H1 (cell line): Measurements from ENCODE around the gene FRMD4A. TPM values are rescaled to one million over a fixed set of nuclear protein-coding genes. Genes with fewer than 3 reads are reported as not detected.

Experiments
- CTCF ChIA-PET: fragments of 300-600 bp; sonication (Branson Sonifier 250); formaldehyde crosslinking; loops from one replicate; lab custom pipeline; 2021; ENCODE audit not compliant: partially characterized antibody; lab: Charles Lee
- POLR2A ChIA-PET: fragments of 300-600 bp; sonication (Branson Sonifier 250); formaldehyde crosslinking; loops from one replicate; lab custom pipeline; 2021; ENCODE audit warnings: inconsistent platforms; ENCODE audit not compliant: partially characterized antibody; lab: Charles Lee
- DNase-seq, 2 experiments: peaks; one replicate each; pipeline versions ENCODE4 v3.0.0 to v3.0.0-alpha.2; 2010 to 2022; ENCODE audit warnings: low spot score in 2 of 2, low read depth in 1 of 2, mixed read lengths in 1 of 2
- FAIRE-seq: peaks from 2 replicates; lab custom pipeline; 2011; peaks lifted over from hg19 to GRCh38; lab: Jason Lieb, UNC
- H2AFZ ChIP-seq: 2 replicates; pipeline ENCODE4 v1.8.1; 2012; ENCODE audit warnings: low read length, inconsistent platforms
- H2AK5ac ChIP-seq: 2 replicates; pipeline ENCODE4 v1.6.1; 2013; ENCODE audit warnings: low read depth, low read length
- H2BK120ac ChIP-seq: replicated peaks from 2 replicates; pipeline ENCODE3; 2013; ENCODE audit warnings: low read depth, low read length, inconsistent platforms
- H2BK12ac ChIP-seq: 2 replicates; pipeline ENCODE4 v1.6.1; 2013; ENCODE audit warnings: low read depth, low read length
- H2BK15ac ChIP-seq: 2 replicates; pipeline ENCODE4 v1.6.1; 2013; ENCODE audit warnings: low read length
- H2BK20ac ChIP-seq: 2 replicates; pipeline ENCODE4 v1.6.1; 2013; ENCODE audit warnings: low read length
- H2BK5ac ChIP-seq: 2 replicates; pipeline ENCODE4 v1.6.1; 2013; ENCODE audit warnings: low read depth, low read length
- H3K14ac ChIP-seq: 2 replicates; pipeline ENCODE4 v1.6.1; 2013; ENCODE audit warnings: inconsistent platforms; ENCODE audit not compliant: insufficient read length
- H3K18ac ChIP-seq: 2 replicates; pipeline ENCODE4 v1.6.1; 2013; ENCODE audit warnings: low read length; ENCODE audit errors: extremely low read depth
- H3K23ac ChIP-seq: 2 replicates; pipeline ENCODE4 v1.6.1; 2013; ENCODE audit warnings: inconsistent platforms; ENCODE audit not compliant: insufficient read length
- H3K23me2 ChIP-seq: 2 replicates; pipeline ENCODE4 v1.6.1; 2013; ENCODE audit warnings: low read depth, low read length
- H3K27ac ChIP-seq: 2 replicates; pipeline ENCODE4 v1.6.1; 2011; ENCODE audit warnings: low read depth, low read length, inconsistent platforms
- H3K27me3 ChIP-seq, 4 experiments: replicated peaks in 1 of 4; 1 replicate in 1 of 4; 2 replicates in 3 of 4; pipeline versions ENCODE4 v1.6.1 to v1.8.1; 2011 to 2013; ENCODE audit warnings: low read length in 3 of 4, mild to moderate bottlenecking in 3 of 4, inconsistent platforms in 2 of 4, mixed read lengths in 2 of 4, moderate library complexity in 1 of 4; ENCODE audit not compliant: control insufficient read depth in 3 of 4, insufficient read depth in 3 of 4; ENCODE audit errors: extremely low read depth in 1 of 4
- H3K36me3 ChIP-seq, 4 experiments: 2 replicates each; pipeline versions ENCODE4 v1.6.1 to v1.8.1; 2011 to 2013; ENCODE audit warnings: mild to moderate bottlenecking in 4 of 4, low read length in 3 of 4, moderate library complexity in 2 of 4, control low read depth in 1 of 4, inconsistent platforms in 1 of 4; ENCODE audit not compliant: insufficient read depth in 4 of 4, control insufficient read depth in 2 of 4
- H3K4ac ChIP-seq: replicated peaks from 2 replicates; pipeline ENCODE3; 2013; ENCODE audit warnings: low read length, low read depth, mixed read lengths, inconsistent platforms; ENCODE audit not compliant: insufficient read length
- H3K4me1 ChIP-seq, 4 experiments: replicated peaks in 1 of 4; 1 replicate in 1 of 4; 2 replicates in 3 of 4; pipeline versions ENCODE4 v1.6.1 to v1.8.1; 2011 to 2013; ENCODE audit warnings: low read length in 3 of 4, inconsistent platforms in 2 of 4, mixed read lengths in 1 of 4; ENCODE audit not compliant: insufficient read depth in 4 of 4, control insufficient read depth in 3 of 4
- H3K4me2 ChIP-seq, 2 experiments: 2 replicates each; pipeline versions ENCODE4 v1.6.1 to v1.8.1; 2011 to 2013; ENCODE audit warnings: low read depth in 2 of 2, low read length in 2 of 2, control low read depth in 1 of 2, inconsistent platforms in 1 of 2, mild to moderate bottlenecking in 1 of 2; ENCODE audit not compliant: insufficient read depth in 1 of 2
- H3K4me3 ChIP-seq, 4 experiments: fragments of 200-600, 300-600 bp in 1 of 4; sonication (generic), shearing (Covaris generic), sonication (Bioruptor Twin) in 1 of 4; 2 replicates each; pipeline versions ENCODE4 v1.5.1 to v1.8.1; 2011 to 2016; ENCODE audit warnings: low read length in 4 of 4, low read depth in 3 of 4, control low read depth in 2 of 4, inconsistent platforms in 2 of 4, mild to moderate bottlenecking in 2 of 4, mixed read lengths in 1 of 4, moderate library complexity in 1 of 4; ENCODE audit not compliant: insufficient read depth in 2 of 4; ENCODE audit errors: extremely low read depth in 1 of 4
- H3K56ac ChIP-seq: replicated peaks from 2 replicates; pipeline ENCODE3; 2013; ENCODE audit warnings: low read depth, mild to moderate bottlenecking, mixed read lengths, low read length, inconsistent platforms; ENCODE audit not compliant: insufficient read length
- H3K79me1 ChIP-seq: 2 replicates; pipeline ENCODE4 v1.6.1; 2013; ENCODE audit warnings: low read depth, low read length, control low read depth
- H3K79me2 ChIP-seq, 2 experiments: 2 replicates each; pipeline versions ENCODE4 v1.6.1 to v1.8.1; 2012 to 2013; ENCODE audit warnings: low read length in 2 of 2, mild to moderate bottlenecking in 2 of 2, inconsistent platforms in 1 of 2; ENCODE audit not compliant: insufficient read depth in 2 of 2, control insufficient read depth in 1 of 2
- H3K9ac ChIP-seq, 4 experiments: replicated peaks in 1 of 4; 1 replicate in 1 of 4; 2 replicates in 3 of 4; pipeline versions ENCODE4 v1.6.1 to v1.8.1; 2011 to 2013; ENCODE audit warnings: low read depth in 3 of 4, low read length in 3 of 4, control low read depth in 2 of 4, mild to moderate bottlenecking in 2 of 4, moderate library complexity in 2 of 4, inconsistent platforms in 1 of 4; ENCODE audit errors: extremely low read depth in 1 of 4
- H3K9me3 ChIP-seq, 2 experiments: 2 replicates each; pipeline versions ENCODE4 v1.6.1 to v1.8.1; 2012 to 2013; ENCODE audit warnings: mild to moderate bottlenecking in 2 of 2, moderate library complexity in 2 of 2, control low read depth in 1 of 2, inconsistent platforms in 1 of 2, low read depth in 1 of 2, low read length in 1 of 2, mixed read lengths in 1 of 2; ENCODE audit not compliant: insufficient read depth in 2 of 2
- H4K20me1 ChIP-seq, 2 experiments: replicated peaks in 1 of 2; 2 replicates each; pipeline versions ENCODE3 to v1.8.1; 2011 to 2013; ENCODE audit warnings: inconsistent platforms in 2 of 2, low read length in 2 of 2, mild to moderate bottlenecking in 1 of 2; ENCODE audit not compliant: insufficient read depth in 2 of 2, control insufficient read depth in 1 of 2
- H4K5ac ChIP-seq: 2 replicates; pipeline ENCODE4 v1.6.1; 2013; ENCODE audit warnings: low read length, low read depth, mixed read lengths, inconsistent platforms; ENCODE audit not compliant: insufficient read length
- H4K8ac ChIP-seq: 2 replicates; pipeline ENCODE4 v1.8.0; 2013; ENCODE audit warnings: mild to moderate bottlenecking, moderate library complexity, low read length, inconsistent platforms; ENCODE audit not compliant: insufficient read depth; ENCODE audit errors: extremely low read depth
- H4K91ac ChIP-seq: replicated peaks from 2 replicates; pipeline ENCODE3; 2013; ENCODE audit warnings: low read length, mixed read lengths, inconsistent platforms; ENCODE audit not compliant: insufficient read length
- CHD2 ChIP-seq: IDR thresholded peaks from 2 replicates; pipeline ENCODE4 v1.6.1; 2012; ENCODE audit warnings: low read length, improper control_type of control experiment
- TAF7 ChIP-seq: optimal IDR thresholded peaks from 2 replicates; pipeline ENCODE3; 2011; ENCODE audit warnings: low read depth, mild to moderate bottlenecking, inconsistent platforms, low read length, moderate library complexity, borderline replicate concordance
- ZNF274 ChIP-seq: IDR thresholded peaks from 2 replicates; pipeline ENCODE4 v1.7.0; 2012; ENCODE audit warnings: low read length, borderline replicate concordance; ENCODE audit errors: extremely low read depth
- WGBS, 2 experiments: shearing (Covaris generic) in 1 of 2; methylation state at CpG; one replicate each; pipeline versions ENCODE4 v1.1.6 to v1.1.7; 2013 to 2015; ENCODE audit warnings: low lambda C conversion rate in 2 of 2, mixed read lengths in 2 of 2, inconsistent platforms in 1 of 2, low coverage in 1 of 2, missing lambda C conversion rate in 1 of 2; ENCODE audit not compliant: insufficient replicate concordance in 2 of 2, insufficient coverage in 1 of 2, insufficient read length in 1 of 2; ENCODE audit errors: extremely low coverage in 1 of 2, missing lambda C conversion rate in 1 of 2; 5-methylcytosine and 5-hydroxymethylcytosine counted together
- polyA plus RNA-seq, 7 experiments: library from polyadenylated mRNA; depleted of rRNA in 3 of 7; stranded (reverse) in 5 of 7; unstranded in 2 of 7; fragments of >200 nt in 5 of 7; fragments of 200-250 nt in 2 of 7; gene quantifications; 1 replicate in 5 of 7; 2 replicates in 1 of 7; 4 replicates in 1 of 7; pipeline versions ENCODE4 v1.2.1 to v1.2.3, GENCODE V29; 2011 to 2013; ENCODE audit warnings: missing spikeins in 2 of 7, mixed read lengths in 2 of 7
- total RNA-seq: library from RNA; stranded (reverse); fragmentation: NEBNext Ultra II Directional; extraction: Animal tissue kit (Norgen Biotek cat#: 25700); gene quantifications from 2 replicates; pipeline ENCODE4 v1.2.1, GENCODE V29; 2021
- TF ChIP-seq, protein P1 (sequence below): IDR thresholded peaks from 2 replicates; pipeline ENCODE4 v1.6.1; 2011; ENCODE audit warnings: low read length, improper control_type of control experiment

Gene FRMD4A
- total and polyA plus RNA-seq, 2 of the 8 experiments (the other 6 are each of a cell fraction or from before 2014, with no cell fraction given): 38.6 to 39.6 TPM

GRCh38 chr10:14124941-14125340 lies 205.8 kb downstream of the FRMD4A start:
- Histone ChIP-seq H3K36me3 (no peaks in the 10 kb centered on the region), H4K20me1 (no peaks in the 10 kb centered on the region), H2BK12ac (no peak overlapping the region), H4K8ac (no peak overlapping the region), H3K9ac (no peak overlapping the region), H3K27me3 (no peaks in the 10 kb centered on the region), H3K79me2 (no peaks in the 10 kb centered on the region), H2BK120ac (no peak overlapping the region), H3K79me1 (no peaks in the 10 kb centered on the region), H4K5ac (no peak overlapping the region), H3K18ac (no peak overlapping the region), H3K4me1 (peaks cover 0 to 4% (median 0%) of the 10 kb centered on the region in 4 experiments; a peak in 2 of 7 replicates), H3K14ac (no peak overlapping the region), H3K23ac (no peak overlapping the region), H4K91ac (no peak overlapping the region), H3K27ac (no peak overlapping the region), H2AK5ac (no peak overlapping the region), H3K4me3 (no peak overlapping the region), H2BK20ac (no peak overlapping the region), H2AFZ (no peak overlapping the region), H3K4me2 (no peak overlapping the region), H2BK15ac (no peak overlapping the region), H3K56ac (no peak overlapping the region), H3K9me3 (no peaks in the 10 kb centered on the region), H3K23me2 (no peaks in the 10 kb centered on the region), H2BK5ac (no peak overlapping the region), H3K4ac (no peak overlapping the region)
- ChIA-PET POLR2A (interaction anchor here (1.5 kb wide), 1 partner anchor 60 kb away, joined by 5 read pairs; no protein-coding TSS in a partner anchor), CTCF (interaction anchor here (1.4 to 1.5 kb wide), 2 partner anchors 76 to 92 kb away, joined by 4 to 5 read pairs; no protein-coding TSS in a partner anchor)
- WGBS, 2 experiments: 82% methylated on average over 7 of the region's 7 CpGs; no CpG with 5 or more reads in 1 of the 2 experiments
- FAIRE-seq: no peak
- no peak for DNase-seq
- TF ChIP-seq CHD2 (no peak), TAF7 (no peak), ZNF274 (no peak)
- TF ChIP-seq, protein P1, sequence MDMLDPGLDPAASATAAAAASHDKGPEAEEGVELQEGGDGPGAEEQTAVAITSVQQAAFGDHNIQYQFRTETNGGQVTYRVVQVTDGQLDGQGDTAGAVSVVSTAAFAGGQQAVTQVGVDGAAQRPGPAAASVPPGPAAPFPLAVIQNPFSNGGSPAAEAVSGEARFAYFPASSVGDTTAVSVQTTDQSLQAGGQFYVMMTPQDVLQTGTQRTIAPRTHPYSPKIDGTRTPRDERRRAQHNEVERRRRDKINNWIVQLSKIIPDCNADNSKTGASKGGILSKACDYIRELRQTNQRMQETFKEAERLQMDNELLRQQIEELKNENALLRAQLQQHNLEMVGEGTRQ: no peak
